Astrocyte (in vitro differentiated cells and primary cell): ENCODE measurements around the gene MIA3.
"Not testable (repeated sequence)": the region's sequence is repeated elsewhere in the genome, so short reads cannot be mapped to it uniquely, and the experiment has no call there.

Experiments
- CTCF ChIP-seq: IDR thresholded peaks from 2 replicates; pipeline ENCODE4 v1.5.1; 2011; ENCODE audit warnings: low read depth, mild to moderate bottlenecking, inconsistent platforms, low read length, moderate library complexity; ENCODE audit not compliant: insufficient read depth
- EZH2 ChIP-seq: IDR thresholded peaks from 2 replicates; pipeline ENCODE4 v1.6.1; 2012; ENCODE audit warnings: mild to moderate bottlenecking, low read length, inconsistent platforms; ENCODE audit not compliant: insufficient read depth

GRCh38 chr1:222668184-222668583, 50.3 kb downstream of the MIA3 start:
- TF ChIP-seq CTCF, EZH2: not testable (repeated sequence)
